Measurements from ENCODE around the gene FAM200A. TPM values are rescaled to one million over a fixed set of nuclear protein-coding genes. Genes with fewer than 3 reads are reported as not detected.

Gene FAM200A
- total and polyA plus RNA-seq, 2 of the 4 experiments (the other 2 are of a cell fraction): 5.9 to 6.0 TPM

- H3K14ac ChIP-seq (replicated peaks; ENCODE audit: low read depth, low read length): 0 out of 2 replicates have a peak overlapping the region, but pooled peaks have one; percentile 15
- no peaks in the 10 kb centered on the region for H3K9me3 ChIP-seq (ENCODE audit: control insufficient read depth, insufficient read depth, low read length)
- 0 out of 2 replicates have a peak, but pooled peaks cover 2% of the 10 kb centered on the region for H3K36me3 ChIP-seq (ENCODE audit: control insufficient read depth, insufficient read depth, low read length)
- H4K5ac ChIP-seq (ENCODE audit: low read depth, low read length): no peak overlapping the region; the same call in 1 of the 2 replicates
- H3K27me3 ChIP-seq (ENCODE audit: control insufficient read depth, insufficient read depth, low read length): no peaks in the 10 kb centered on the region
- H3K23ac ChIP-seq (ENCODE audit: low read depth, low read length): no peak overlapping the region
- peak overlapping the region; percentile 68; the same call in 1 of the 2 replicates for H3K4me3 ChIP-seq (ENCODE audit: insufficient read depth, low read depth, low read length)
- H4K91ac ChIP-seq (ENCODE audit: insufficient read depth, low read depth, low read length): no peak overlapping the region; the same call in 1 of the 2 replicates
- no peak overlapping the region for H3K56ac ChIP-seq (ENCODE audit: extremely low read depth, insufficient read depth, low read length)
- no peak overlapping the region for H2BK15ac ChIP-seq (ENCODE audit: low read depth, low read length)
- peak overlapping the region; percentile 10 for H2AK9ac ChIP-seq (replicated peaks; ENCODE audit: low read depth, low read length, poor library complexity)
- H2AFZ ChIP-seq (replicated peaks; ENCODE audit: low read length, poor library complexity): peak overlapping the region; percentile 96
- peak overlapping the region; percentile 54 to 85; a peak in 3 of 4 replicates for H4K8ac ChIP-seq (ENCODE audit: low read depth in 2 of 2, low read length in 2 of 2)
- no peak overlapping the region for H3K27ac ChIP-seq (ENCODE audit: insufficient read depth, low read length)
- peaks cover 4% of the 10 kb centered on the region; the same call in 1 of the 2 replicates for H4K20me1 ChIP-seq (ENCODE audit: insufficient read depth, low read length)
- intact Hi-C loops (cut with micrococcal nuclease) (no loop called here), dilution Hi-C loops (cut with HindIII; ENCODE audit: low sequenced_read_pairs, unreplicated experiment) (no loop called here), in situ Hi-C loops (cut with MboI; ENCODE audit: low sequenced_read_pairs) (no loop called here)
- ATAC-seq (ENCODE audit: low read depth) (no peak), DNase-seq (no peak)
- CTCF ChIA-PET: no interaction called here
- peaks cover 10 to 22% of the 10 kb centered on the region in 2 experiments for H3K79me1 ChIP-seq (ENCODE audit: low read depth in 1 of 2, low read length in 2 of 2)
- H3K18ac ChIP-seq (ENCODE audit: low read depth, low read length): no peak overlapping the region
- H3K9ac ChIP-seq (ENCODE audit: low read depth, low read length): peak overlapping the region; percentile 69; the same call in 1 of the 2 replicates
- H3K9me1 ChIP-seq (ENCODE audit: insufficient read depth, low read length): no peaks in the 10 kb centered on the region; the same call in 1 of the 2 replicates
- H2BK20ac ChIP-seq (ENCODE audit: low read depth, low read length): no peak overlapping the region
- H3K4me1 ChIP-seq (ENCODE audit: control insufficient read depth, insufficient read depth, low read length): peaks cover 4% of the 10 kb centered on the region; the same call in 1 of the 2 replicates
- H2BK5ac ChIP-seq (ENCODE audit: low read depth, low read length, poor library complexity, severe bottlenecking): no peak overlapping the region
- peak overlapping the region; percentile 98 for H3K4me2 ChIP-seq (ENCODE audit: low read depth, low read length)
- H3K4ac ChIP-seq (ENCODE audit: low read depth, low read length): 0 out of 2 replicates have a peak overlapping the region, but pooled peaks have one; percentile 78
- BruUV-seq (replicated peaks): no TSS peak
- POLR2A ChIA-PET (ENCODE audit: unreplicated experiment): no interaction called here
- H2BK120ac ChIP-seq (ENCODE audit: low read depth, low read length): no peak overlapping the region
- peak overlapping the region; percentile 15; the same call in 1 of the 2 replicates for H2AK5ac ChIP-seq (ENCODE audit: low read depth, low read length)
- WGBS, 2 experiments (ENCODE audit: extremely low coverage in 2 of 2, insufficient read length in 1 of 2): no CpG with 5 or more reads among the region's 10 CpGs
- TF ChIP-seq, protein P1, sequence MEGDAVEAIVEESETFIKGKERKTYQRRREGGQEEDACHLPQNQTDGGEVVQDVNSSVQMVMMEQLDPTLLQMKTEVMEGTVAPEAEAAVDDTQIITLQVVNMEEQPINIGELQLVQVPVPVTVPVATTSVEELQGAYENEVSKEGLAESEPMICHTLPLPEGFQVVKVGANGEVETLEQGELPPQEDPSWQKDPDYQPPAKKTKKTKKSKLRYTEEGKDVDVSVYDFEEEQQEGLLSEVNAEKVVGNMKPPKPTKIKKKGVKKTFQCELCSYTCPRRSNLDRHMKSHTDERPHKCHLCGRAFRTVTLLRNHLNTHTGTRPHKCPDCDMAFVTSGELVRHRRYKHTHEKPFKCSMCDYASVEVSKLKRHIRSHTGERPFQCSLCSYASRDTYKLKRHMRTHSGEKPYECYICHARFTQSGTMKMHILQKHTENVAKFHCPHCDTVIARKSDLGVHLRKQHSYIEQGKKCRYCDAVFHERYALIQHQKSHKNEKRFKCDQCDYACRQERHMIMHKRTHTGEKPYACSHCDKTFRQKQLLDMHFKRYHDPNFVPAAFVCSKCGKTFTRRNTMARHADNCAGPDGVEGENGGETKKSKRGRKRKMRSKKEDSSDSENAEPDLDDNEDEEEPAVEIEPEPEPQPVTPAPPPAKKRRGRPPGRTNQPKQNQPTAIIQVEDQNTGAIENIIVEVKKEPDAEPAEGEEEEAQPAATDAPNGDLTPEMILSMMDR (conservative IDR thresholded peaks at IDR 0.05; ENCODE audit: low read depth, low read length): no peak
- no peak for TF ChIP-seq CEBPB (IDR thresholded peaks at IDR 0.05; ENCODE audit: low read depth, low read length)
- no peak for TF ChIP-seq POLR2A (IDR thresholded peaks at IDR 0.05; ENCODE audit: low read depth, low read length)
- no peak for TF ChIP-seq SMC3 (IDR thresholded peaks at IDR 0.05; ENCODE audit: low read depth, low read length)
- TF ChIP-seq MAZ (IDR thresholded peaks at IDR 0.05; ENCODE audit: borderline replicate concordance, low read depth, low read length): no peak
- no peak for TF ChIP-seq MXI1 (IDR thresholded peaks at IDR 0.05; ENCODE audit: borderline replicate concordance, low read depth, low read length)
- no peak for TF ChIP-seq NFE2L2 (IDR thresholded peaks at IDR 0.05; ENCODE audit: low read depth, low read length)
- no peak for TF ChIP-seq BHLHE40 (IDR thresholded peaks at IDR 0.05; ENCODE audit: low read depth, low read length)
- TF ChIP-seq MAFK (IDR thresholded peaks at IDR 0.05; ENCODE audit: low read depth, low read length): no peak
- TF ChIP-seq FOS (IDR thresholded peaks at IDR 0.05; ENCODE audit: low read depth, low read length): no peak
- TF ChIP-seq RCOR1 (IDR thresholded peaks at IDR 0.05; ENCODE audit: insufficient replicate concordance, low read length): no peak
- no peak for TF ChIP-seq USF2 (IDR thresholded peaks at IDR 0.05; ENCODE audit: low read depth, low read length)
- no peak for TF ChIP-seq RFX5 (IDR thresholded peaks at IDR 0.05; ENCODE audit: low read depth, low read length)
- TF ChIP-seq RAD21 (IDR thresholded peaks at IDR 0.05; ENCODE audit: low read length): no peak
- TF ChIP-seq ELK1 (IDR thresholded peaks at IDR 0.05; ENCODE audit: borderline replicate concordance, low read depth, low read length): no peak
These were observed 27.5 kb upstream of the FAM200A start for GRCh38 chr7:99579281-99579955.

Measured in IMR-90 (cell line).